ENCODE data around the gene SLC39A9.
"Not testable (repeated sequence)": the region's sequence is repeated elsewhere in the genome, so short reads cannot be mapped to it uniquely, and the experiment has no call there.

SLC39A9 gene

DNA sequence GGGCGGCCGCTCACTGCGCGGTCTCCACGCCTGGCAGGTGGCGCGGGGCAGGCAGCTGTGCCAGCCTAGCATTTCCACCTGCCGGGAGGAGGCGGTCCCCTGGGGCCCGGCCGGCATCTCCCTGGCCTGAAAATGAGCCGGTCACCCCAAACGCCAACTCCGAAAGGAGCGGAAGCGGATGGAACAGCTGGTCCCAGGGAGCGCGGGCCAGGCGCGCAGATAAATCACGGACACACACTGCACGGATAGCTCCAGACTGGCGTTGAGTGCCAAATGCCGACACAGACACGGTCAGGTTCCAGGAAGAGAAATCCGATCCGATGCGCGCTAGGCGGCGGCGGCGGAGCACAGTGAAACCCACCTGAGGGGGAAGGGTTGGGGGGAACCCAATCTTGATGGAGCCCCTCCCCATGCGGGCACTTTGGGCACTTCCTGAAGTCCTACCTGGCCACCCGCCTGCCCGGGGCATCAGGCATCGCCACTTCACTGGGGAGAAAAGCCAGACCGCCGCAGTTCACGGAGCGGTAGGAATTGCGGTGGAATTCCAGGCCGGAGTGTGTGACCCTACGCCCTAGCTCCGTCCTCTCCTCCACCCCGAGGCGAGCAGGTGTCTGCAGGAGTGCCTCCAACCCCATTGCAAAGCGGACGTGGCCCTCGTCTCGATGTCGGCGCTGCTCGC lies 85.4 kb downstream of the SLC39A9 start:
- no peak for TF ChIP-seq POLR2A (IDR thresholded peaks at IDR 0.05; ENCODE audit: low read depth, low read length)
- FAIRE-seq (no peak), DNase-seq (ENCODE audit: insufficient read length, low spot score) (no peak)

DNA sequence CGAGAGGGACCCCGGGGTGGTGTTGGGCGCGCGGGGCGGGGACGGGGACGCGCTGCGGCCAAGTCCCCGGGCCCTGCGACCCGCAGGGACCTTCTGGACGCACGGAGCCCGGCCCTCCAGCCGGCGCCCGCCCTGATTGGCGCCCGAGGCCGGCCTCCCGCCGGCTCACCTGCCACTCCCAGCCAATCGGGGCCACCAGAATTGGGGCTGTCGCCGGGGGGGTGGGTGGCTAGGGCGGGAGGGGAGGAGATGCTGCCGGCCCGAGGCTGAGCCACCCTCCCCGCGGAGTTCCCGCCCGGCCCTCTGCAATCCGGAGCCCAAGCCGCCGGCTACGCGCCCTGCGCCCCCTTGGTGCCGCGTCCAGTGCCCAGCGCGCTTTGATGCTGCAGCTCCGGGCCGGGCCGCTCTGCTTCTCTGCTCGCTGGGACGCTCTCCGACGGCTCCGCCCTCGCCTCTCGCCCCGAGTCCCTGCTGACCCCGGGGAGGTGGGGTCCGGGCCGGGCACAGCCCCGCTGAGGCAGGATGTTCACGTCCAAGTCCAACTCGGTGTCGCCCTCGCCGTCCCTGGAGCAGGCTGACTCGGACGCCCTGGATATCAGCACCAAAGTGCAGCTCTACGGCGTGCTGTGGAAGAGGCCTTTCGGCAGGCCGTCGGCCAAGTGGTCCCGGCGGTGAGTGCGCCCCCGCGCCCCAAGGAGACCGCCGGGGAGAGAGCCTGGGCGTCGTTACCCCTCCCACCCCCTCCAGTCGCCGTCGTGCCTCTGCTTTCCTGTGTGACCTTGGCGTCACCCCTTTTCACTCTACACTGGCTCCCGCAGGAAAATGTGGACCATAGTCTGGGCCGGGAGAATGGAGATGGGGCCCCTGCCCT lies 86.2 kb downstream of the SLC39A9 start, which contains the start of gene PLEKHD1:
TSS of gene PLEKHD1 (plus strand) at position 285 of the 871 bp plus-strand sequence. CDS start at position 523, 238 bp downstream.
- TF ChIP-seq POLR2A (IDR thresholded peaks at IDR 0.05; ENCODE audit: low read depth, low read length), result no peak
- DNase-seq (ENCODE audit: insufficient read length, low spot score) (no peak), FAIRE-seq (no peak)

DNA sequence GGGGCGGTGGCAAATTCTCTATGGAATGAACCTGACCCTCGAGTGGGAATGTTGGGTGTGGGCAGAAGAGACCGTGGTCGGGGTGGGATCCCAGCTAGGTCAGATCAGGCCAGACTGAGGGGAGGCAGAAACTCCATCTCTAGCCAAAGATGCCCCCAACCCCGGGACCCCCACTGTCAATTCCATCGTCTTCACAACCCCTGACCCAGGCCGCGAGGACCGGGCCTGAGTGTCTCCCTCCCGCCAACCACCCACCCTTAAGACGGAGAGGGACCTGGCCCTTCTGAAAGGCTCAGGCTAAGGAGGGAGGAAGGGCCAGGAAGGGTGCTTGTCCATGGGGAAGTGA lies 86.8 kb downstream of the SLC39A9 start:
- no peak for FAIRE-seq
- no peak for TF ChIP-seq POLR2A (IDR thresholded peaks at IDR 0.05; ENCODE audit: low read depth, low read length)
- no peak for DNase-seq (ENCODE audit: insufficient read length, low spot score)

DNA sequence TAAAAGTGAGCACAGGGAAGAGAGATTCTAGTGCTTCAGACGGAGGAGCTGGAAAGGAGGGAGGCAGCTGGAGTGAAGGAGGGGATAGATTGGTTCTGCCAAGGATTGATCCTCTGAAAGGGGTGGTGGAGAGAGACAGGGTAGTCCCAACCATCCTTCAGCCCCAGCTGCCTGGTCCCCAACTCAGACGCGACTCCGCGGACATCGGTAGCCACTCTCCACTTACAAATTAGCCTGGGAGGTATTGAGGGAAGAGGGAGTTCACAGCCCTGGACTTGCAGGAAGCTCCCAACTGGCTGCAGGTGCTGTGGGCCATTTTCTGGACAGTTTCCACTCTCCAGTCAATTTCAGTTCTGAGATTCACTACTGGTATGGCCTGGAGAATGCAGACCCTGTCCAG lies 87.2 kb downstream of the SLC39A9 start:
- FAIRE-seq, result no peak
- TF ChIP-seq POLR2A (IDR thresholded peaks at IDR 0.05; ENCODE audit: low read depth, low read length), result no peak
- no peak for DNase-seq (ENCODE audit: insufficient read length, low spot score)

DNA sequence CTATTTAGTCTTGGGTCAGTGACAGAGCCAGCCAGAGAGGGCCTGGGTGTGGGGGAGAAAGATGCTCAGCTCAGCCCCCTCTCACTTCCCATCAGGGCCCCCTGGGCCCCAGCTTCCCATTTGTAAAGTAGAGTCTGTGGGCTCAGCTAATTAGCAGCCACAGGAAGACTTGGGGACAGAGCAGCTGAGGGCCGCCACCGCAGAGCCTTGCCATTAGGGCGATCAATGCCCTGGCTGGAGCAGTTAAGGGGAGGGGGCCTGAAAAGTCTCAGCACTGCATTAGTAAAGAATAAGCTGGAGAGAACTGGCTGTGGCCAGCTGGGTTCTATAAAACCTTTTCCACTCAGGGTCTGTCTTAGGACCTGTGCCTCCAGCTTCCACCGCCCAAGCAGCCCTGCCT lies 88.7 kb downstream of the SLC39A9 start:
- DNase-seq (ENCODE audit: insufficient read length, low spot score), result no peak
- no peak for TF ChIP-seq POLR2A (IDR thresholded peaks at IDR 0.05; ENCODE audit: low read depth, low read length)
- no peak for FAIRE-seq

DNA sequence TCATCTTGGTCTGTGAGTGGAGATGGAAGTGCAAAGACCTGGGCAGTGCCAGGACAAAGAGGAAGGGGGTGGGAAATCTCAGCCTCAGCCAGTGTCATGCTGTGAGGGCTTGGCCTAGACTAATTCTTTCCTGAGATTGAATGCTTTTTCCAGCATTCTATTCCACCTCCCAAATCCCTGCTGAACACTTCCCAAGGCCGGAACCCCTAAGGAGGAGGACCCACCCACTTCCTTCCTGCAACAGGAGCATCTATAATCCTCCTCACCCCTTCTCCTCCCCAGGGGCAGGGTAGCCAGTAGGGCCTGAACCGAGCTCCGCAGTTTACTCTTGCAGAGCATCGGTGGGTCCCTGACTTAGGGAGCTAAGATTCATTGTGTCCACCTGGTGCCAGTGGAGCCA lies 89.3 kb downstream of the SLC39A9 start:
- no peak for FAIRE-seq
- DNase-seq (ENCODE audit: insufficient read length, low spot score), result no peak
- no peak for TF ChIP-seq POLR2A (IDR thresholded peaks at IDR 0.05; ENCODE audit: low read depth, low read length)

DNA sequence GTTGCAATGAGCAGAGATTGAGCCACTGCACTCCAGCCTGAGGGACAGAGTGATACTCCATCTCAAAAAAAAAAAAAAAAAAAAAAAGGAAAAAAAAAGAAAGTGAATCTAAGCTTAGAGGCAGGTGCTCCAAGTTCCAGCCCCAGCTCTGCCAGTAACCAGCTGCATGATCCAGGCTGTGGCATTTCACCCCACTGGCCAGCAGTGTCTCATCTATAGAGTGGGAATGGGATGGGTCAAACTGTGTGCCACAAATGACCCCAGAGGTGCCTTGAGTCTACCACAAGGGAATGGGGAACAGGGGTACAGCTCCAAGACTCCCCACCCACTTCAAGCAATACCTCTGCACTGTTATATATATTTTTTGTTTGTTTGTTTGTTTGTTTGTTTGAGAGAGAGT lies 91.0 kb downstream of the SLC39A9 start:
- FAIRE-seq (no peak), DNase-seq (ENCODE audit: insufficient read length, low spot score) (no peak)
- TF ChIP-seq POLR2A (IDR thresholded peaks at IDR 0.05; ENCODE audit: low read depth, low read length), result no peak

DNA sequence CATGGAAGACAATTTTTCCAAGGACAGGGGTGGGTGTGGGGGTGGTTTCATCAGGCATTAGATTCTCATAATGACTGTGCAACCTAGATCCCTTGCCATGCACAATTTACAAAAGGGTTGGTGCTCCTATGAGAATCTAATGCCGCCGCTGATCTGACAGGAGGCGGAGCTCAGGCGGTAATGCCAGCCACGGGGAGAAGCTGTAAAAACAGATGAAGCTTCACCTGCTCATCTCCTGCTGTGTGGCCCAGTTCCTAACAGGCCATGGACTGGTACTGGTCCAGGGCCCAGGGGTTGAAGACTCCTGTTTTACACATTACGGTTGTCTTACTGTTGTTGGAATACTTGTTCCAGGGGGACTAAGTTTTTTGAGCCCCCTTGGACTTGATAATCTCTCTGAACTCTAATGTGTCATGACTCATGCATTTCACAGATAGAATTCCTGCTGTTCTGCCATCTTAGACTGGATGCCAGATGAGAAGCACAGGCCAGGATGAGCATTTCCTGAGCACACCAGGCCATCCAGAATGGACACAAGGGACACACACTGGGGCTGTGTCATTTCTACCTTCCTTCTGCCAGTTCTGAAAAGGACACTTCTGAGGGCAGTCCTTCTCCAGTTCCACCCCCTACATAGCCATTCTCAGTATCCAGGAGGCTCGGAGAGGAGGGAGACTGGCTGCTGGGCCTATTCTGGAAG lies 91.9 kb downstream of the SLC39A9 start:
- TF ChIP-seq POLR2A (IDR thresholded peaks at IDR 0.05; ENCODE audit: low read depth, low read length), result no peak
- FAIRE-seq (no peak), DNase-seq (ENCODE audit: insufficient read length, low spot score) (no peak)

DNA sequence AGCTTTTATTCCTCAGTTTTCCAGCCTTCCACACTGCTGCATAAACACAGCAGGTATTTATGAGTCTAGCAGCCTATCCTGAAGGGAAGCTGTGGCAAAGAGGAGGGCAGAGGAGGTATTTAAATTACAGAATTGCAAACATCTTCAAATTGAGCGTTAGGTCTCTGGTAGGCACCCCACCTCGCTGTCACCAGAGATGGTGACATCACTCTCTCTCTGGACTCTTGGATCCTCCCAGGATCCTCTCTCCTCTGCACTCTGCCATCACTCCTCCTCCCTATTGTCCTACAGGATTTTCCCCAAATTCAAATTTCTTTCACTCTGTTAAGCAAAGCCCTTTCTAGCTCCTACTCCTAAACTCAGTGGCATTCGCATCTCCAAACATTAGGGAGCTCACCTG lies 92.7 kb downstream of the SLC39A9 start:
- FAIRE-seq, result no peak
- no peak for TF ChIP-seq POLR2A (IDR thresholded peaks at IDR 0.05; ENCODE audit: low read depth, low read length)
- DNase-seq (ENCODE audit: insufficient read length, low spot score), result no peak

DNA sequence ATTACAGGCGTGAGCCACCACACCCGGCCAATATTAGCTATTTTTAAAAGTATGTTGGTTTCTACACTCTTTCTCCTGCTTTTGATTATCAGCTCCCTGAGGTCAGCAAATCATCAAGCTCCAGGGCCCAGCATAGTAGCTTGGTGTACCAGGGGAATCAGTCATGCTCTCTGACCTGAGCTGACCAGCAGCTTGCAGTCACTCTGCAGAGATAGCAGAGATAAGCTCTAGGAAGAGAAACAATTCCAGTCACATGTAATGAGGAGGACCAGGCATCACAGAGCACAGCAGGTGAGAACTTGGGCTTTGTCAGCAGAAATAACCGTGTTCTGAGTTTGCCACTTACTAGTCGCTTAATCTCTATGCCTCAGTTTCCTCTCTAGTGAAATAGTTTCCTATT lies 94.5 kb downstream of the SLC39A9 start:
- DNase-seq (ENCODE audit: insufficient read length, low spot score) (no peak), FAIRE-seq (no peak)
- no peak for TF ChIP-seq POLR2A (IDR thresholded peaks at IDR 0.05; ENCODE audit: low read depth, low read length)

DNA sequence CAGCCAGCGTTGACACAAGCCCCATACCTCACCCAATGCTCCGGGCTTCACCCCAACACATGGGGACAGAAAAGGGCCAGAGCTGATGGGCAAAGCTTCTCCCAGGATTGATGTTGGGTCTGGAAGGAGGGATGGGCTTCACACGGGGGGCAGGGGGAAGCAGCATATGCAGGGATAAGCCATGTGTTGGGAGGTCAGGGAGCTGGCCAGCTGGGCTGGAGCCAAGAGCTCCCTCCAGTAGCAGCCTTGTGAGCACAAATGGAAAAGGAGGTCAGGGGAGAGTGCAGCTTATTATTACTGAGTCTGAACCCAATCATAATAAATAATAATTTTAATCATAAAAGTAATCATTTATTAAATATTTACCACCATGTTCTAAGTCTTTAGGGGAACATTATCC lies 95.3 kb downstream of the SLC39A9 start:
- no peak for TF ChIP-seq POLR2A (IDR thresholded peaks at IDR 0.05; ENCODE audit: low read depth, low read length)
- DNase-seq (ENCODE audit: insufficient read length, low spot score) (no peak), FAIRE-seq (no peak)

DNA sequence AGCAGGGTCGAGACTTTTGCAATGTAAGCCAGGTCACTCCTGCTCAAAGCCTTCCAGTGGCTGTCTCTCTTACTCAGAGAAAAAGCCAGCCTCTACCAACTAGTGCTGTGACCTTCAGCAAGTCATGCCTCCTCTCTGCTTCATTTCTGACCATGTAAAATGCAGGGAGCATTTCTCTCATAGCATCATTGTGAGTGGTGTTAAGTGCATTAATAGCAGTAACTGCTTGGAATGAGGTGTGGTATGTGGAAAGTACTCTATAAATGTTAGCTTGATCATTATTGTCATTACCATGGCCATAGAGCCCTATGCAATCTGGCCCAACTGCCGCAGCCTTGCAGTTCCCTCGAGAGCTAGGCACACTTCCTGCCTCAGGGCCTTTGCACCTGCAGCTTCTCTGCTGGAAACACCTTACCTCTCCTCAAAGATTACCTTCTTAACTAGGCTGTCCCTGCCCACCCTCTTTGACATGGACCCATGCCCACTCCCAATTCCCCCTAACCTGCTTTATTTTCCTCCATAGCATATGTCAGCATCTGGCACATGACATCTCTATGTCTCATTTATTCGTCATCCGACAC lies 96.9 kb downstream of the SLC39A9 start:
- no peak for FAIRE-seq

DNA sequence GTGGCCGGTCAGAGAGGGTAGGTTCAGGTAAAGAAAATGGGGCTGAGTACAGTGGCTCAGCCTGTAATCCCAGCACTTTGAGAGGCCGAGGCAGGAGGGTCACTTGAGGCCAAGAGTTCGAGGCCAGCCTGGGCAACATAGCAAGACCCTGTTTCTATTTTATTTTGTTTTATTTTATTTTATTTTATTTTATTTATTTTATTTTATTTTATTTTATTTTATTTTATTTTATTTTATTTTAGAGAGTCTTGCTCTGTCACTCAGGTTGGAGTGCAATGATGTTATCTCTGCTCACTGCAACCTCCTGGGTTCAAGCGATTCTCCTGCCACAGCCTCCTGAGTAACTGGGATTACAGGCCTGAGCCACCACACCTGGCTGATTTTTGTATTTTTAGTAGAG lies 99.4 kb downstream of the SLC39A9 start:
- DNase-seq (ENCODE audit: insufficient read length, low spot score); FAIRE-seq: not testable (repeated sequence)

More for the DNA sequence above, 96.9 kb downstream of the SLC39A9 start:
- DNase-seq (ENCODE audit: insufficient read length, low spot score), result no peak
- no peak for TF ChIP-seq POLR2A (IDR thresholded peaks at IDR 0.05; ENCODE audit: low read depth, low read length)

DNA sequence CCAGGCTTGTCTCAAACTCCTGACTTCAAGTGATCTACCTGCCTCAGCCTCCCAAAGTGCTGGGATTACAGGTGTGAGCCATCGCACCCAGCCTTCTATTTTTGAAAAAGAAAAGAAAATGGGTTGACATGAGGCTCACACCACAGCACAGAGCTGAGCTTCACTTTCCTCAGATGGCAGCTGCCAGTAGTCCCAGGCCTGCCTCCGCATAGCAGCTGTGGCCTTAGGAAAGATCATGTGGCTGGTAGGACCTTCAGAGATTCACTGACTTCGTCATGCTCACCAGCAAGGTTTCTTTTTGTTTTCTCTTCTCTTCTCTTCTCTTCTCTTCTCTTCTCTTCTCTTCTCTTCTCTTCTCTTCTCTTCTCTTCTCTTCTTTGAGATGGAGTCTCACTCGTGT lies 99.8 kb downstream of the SLC39A9 start:
- DNase-seq (ENCODE audit: insufficient read length, low spot score); FAIRE-seq: not testable (repeated sequence)
